KMS-11 (cell line): ENCODE data around the gene ASPM.

Experiments used
- H2AFZ ChIP-seq: fragments of 200-600 bp; sonication (generic); 2 replicates; pipeline ENCODE4 v1.6.1; 2016; ENCODE audit warnings: antibody characterized with exemption, mixed run types, low read depth
- H3K27ac ChIP-seq: fragments of 200-600 bp; sonication (generic); 2 replicates; pipeline ENCODE4 v1.6.1; 2016; ENCODE audit warnings: mild to moderate bottlenecking, mixed run types
- H3K27me3 ChIP-seq: fragments of 200-600 bp; sonication (generic); 2 replicates; pipeline ENCODE4 v1.6.1; 2017; ENCODE audit warnings: mild to moderate bottlenecking, low read depth, mixed run types, moderate library complexity; ENCODE audit not compliant: insufficient read depth
- H3K36me3 ChIP-seq: fragments of 200-600 bp; sonication (generic); 2 replicates; pipeline ENCODE4 v1.6.1; 2017; ENCODE audit warnings: mild to moderate bottlenecking, mixed run types; ENCODE audit not compliant: insufficient read depth
- H3K4me1 ChIP-seq: fragments of 200-600 bp; sonication (generic); 2 replicates; pipeline ENCODE4 v1.6.1; 2016; ENCODE audit warnings: mild to moderate bottlenecking, low read depth, mixed run types; ENCODE audit not compliant: poor library complexity, severe bottlenecking
- H3K4me2 ChIP-seq: fragments of 200-600 bp; sonication (generic); 2 replicates; pipeline ENCODE4 v1.7.0; 2016; ENCODE audit warnings: mild to moderate bottlenecking, mixed run types
- H3K4me3 ChIP-seq: fragments of 200-600 bp; sonication (generic); IDR thresholded peaks from 2 replicates; pipeline ENCODE4 v1.6.1; 2017; ENCODE audit warnings: low read depth, low read length, mixed read lengths; ENCODE audit not compliant: insufficient read depth
- H3K79me2 ChIP-seq: fragments of 200-600 bp; sonication (generic); 2 replicates; pipeline ENCODE4 v1.6.1; 2016; ENCODE audit warnings: low read depth, mixed run types; ENCODE audit not compliant: insufficient read depth
- H3K9ac ChIP-seq: fragments of 200-600 bp; sonication (generic); 2 replicates; pipeline ENCODE4 v1.6.1; 2016; ENCODE audit warnings: mild to moderate bottlenecking, mixed run types
- H4K20me1 ChIP-seq: fragments of 200-600 bp; sonication (generic); 2 replicates; pipeline ENCODE4 v1.6.1; 2016; ENCODE audit warnings: mild to moderate bottlenecking, mixed run types; ENCODE audit not compliant: insufficient read depth
- TF ChIP-seq, protein P1 (sequence below): fragments of 200-600 bp; sonication (generic); conservative IDR thresholded peaks from 2 replicates; pipeline ENCODE4 v1.6.1; 2017; ENCODE audit warnings: low read depth, mild to moderate bottlenecking, antibody characterized with exemption, low read length, moderate library complexity, mixed read lengths

The ASPM gene

GRCh38 chr1:197150336-197151005 lies 4.0 kb upstream of the ASPM start:
- Histone ChIP-seq H3K9ac (no peak overlapping the region), H4K20me1 (no peaks in the 10 kb centered on the region), H3K36me3 (no peaks in the 10 kb centered on the region), H3K4me1 (peaks cover 7% of the 10 kb centered on the region), H2AFZ (no peak overlapping the region), H3K27ac (no peak overlapping the region), H3K4me2 (no peak overlapping the region), H3K79me2 (peaks cover 9% of the 10 kb centered on the region), H3K27me3 (no peaks in the 10 kb centered on the region), H3K4me3 (no peak overlapping the region)
- TF ChIP-seq, protein P1, sequence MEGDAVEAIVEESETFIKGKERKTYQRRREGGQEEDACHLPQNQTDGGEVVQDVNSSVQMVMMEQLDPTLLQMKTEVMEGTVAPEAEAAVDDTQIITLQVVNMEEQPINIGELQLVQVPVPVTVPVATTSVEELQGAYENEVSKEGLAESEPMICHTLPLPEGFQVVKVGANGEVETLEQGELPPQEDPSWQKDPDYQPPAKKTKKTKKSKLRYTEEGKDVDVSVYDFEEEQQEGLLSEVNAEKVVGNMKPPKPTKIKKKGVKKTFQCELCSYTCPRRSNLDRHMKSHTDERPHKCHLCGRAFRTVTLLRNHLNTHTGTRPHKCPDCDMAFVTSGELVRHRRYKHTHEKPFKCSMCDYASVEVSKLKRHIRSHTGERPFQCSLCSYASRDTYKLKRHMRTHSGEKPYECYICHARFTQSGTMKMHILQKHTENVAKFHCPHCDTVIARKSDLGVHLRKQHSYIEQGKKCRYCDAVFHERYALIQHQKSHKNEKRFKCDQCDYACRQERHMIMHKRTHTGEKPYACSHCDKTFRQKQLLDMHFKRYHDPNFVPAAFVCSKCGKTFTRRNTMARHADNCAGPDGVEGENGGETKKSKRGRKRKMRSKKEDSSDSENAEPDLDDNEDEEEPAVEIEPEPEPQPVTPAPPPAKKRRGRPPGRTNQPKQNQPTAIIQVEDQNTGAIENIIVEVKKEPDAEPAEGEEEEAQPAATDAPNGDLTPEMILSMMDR: no peak

GRCh38 chr1:197149340-197149739 lies 2.9 kb upstream of the ASPM start:
- Histone ChIP-seq H3K4me3 (no peak overlapping the region), H3K9ac (no peak overlapping the region), H2AFZ (no peak overlapping the region), H3K27ac (no peak overlapping the region), H3K27me3 (no peaks in the 10 kb centered on the region), H4K20me1 (no peaks in the 10 kb centered on the region; the same call in 1 of the 2 replicates), H3K36me3 (no peaks in the 10 kb centered on the region), H3K4me2 (no peak overlapping the region), H3K4me1 (peaks cover 10% of the 10 kb centered on the region), H3K79me2 (peaks cover 20% of the 10 kb centered on the region)
- TF ChIP-seq, protein P1: no peak

DNA sequence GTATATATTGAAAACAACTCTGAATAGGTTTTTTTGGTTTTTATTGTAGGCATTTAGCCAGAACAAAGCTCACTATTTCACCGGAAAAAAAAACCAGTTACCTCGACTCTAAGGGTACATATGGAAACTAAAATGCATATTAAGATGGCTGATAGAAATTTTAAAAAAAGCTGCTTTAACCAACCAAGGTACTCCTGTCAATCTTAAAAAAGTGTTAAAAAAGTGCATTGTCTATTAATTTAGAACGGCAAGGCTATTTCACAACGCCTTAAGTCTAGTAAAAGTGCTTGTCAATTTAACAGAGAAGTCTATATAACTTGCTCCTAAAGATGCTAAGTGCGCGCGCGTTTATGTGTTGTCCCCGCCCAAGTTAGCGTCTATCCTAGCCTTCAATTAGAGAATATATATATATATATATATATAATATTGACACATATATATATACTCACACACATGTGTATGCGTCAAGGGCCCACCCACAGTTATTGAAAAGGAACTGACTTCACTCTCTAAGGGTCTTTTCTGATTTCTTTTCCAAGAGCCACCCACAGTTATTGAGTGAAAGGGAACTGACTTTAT lies 934 bp downstream of the ASPM start:
- H3K79me2 ChIP-seq: peaks cover 56% of the 10 kb centered on the region
- peak overlapping the region; percentile 83 for H2AFZ ChIP-seq

DNA sequence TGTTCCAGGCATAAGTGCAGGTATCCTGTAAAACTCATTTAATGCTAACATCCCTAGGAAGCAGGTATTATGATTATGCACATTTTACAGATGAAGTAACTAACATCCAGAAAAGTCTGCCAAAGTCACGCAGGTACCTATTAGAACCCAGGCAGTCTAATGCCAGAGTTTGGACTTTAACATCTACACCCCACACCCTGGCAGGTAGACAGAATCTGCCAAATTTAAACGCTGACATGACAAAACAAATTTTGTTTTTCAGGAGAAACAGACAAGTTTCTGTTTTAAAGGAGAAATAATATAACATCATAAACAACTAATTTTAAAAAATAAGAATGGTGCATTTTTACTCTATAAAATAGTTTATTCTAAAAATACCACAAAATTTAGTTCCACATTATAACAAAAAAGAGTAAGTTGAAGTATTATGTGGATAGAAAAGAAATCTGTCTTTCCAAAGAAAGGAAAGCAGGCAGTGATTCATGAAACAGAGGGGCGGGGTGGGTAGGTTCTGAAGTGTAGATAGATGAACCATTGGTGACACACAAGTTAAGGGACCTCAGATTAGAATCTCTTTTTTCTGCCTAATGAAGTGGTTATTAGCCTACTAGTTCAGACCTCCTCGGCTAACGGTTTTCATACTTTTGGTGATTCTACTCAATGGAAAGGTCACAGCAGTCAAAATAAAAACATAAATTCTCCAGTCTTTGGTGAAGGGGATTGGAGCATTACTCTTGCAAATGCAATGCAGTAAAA lies 1.7 kb downstream of the ASPM start:
- Histone ChIP-seq H2AFZ (no peak overlapping the region), H3K27me3 (no peaks in the 10 kb centered on the region), H3K4me2 (peak overlapping the region; percentile 51), H3K36me3 (peaks cover 6% of the 10 kb centered on the region), H3K9ac (peak overlapping the region; percentile 89; the same call in 1 of the 2 replicates), H3K79me2 (peaks cover 63% of the 10 kb centered on the region), H4K20me1 (peaks cover 6% of the 10 kb centered on the region; the same call in 1 of the 2 replicates), H3K27ac (peak overlapping the region; percentile 5; the same call in 1 of the 2 replicates), H3K4me3 (peak overlapping the region; percentile 80), H3K4me1 (peaks cover 56% of the 10 kb centered on the region)
- TF ChIP-seq, protein P1: no peak

More for the DNA sequence above, 934 bp downstream of the ASPM start:
- H3K27ac ChIP-seq: peak overlapping the region; percentile 69
- peaks cover 6% of the 10 kb centered on the region; the same call in 1 of the 2 replicates for H4K20me1 ChIP-seq
- no peaks in the 10 kb centered on the region for H3K27me3 ChIP-seq
- TF ChIP-seq, protein P1: no peak
- peaks cover 48% of the 10 kb centered on the region for H3K4me1 ChIP-seq
- peak overlapping the region; percentile 75 for H3K4me3 ChIP-seq
- H3K9ac ChIP-seq: peak overlapping the region; percentile 89
- peaks cover 6% of the 10 kb centered on the region for H3K36me3 ChIP-seq
- H3K4me2 ChIP-seq: peak overlapping the region; percentile 51
